ENCODE results near the gene GRIK3. TPM values are rescaled to one million over a fixed set of nuclear protein-coding genes. Genes with fewer than 3 reads are reported as not detected.

The GRIK3 gene
- polyA plus RNA-seq, 1 donor (not counting 4 experiments of a cell fraction or from before 2014, with no cell fraction given): not detected

- no peaks in the 10 kb centered on the region for H3K79me2 ChIP-seq (ENCODE audit: control insufficient read depth, insufficient read depth, low read length)
- H3K27me3 ChIP-seq (ENCODE audit: control insufficient read depth, extremely low read depth, insufficient read depth, low read length): no peaks in the 10 kb centered on the region
- DNase-seq (ENCODE audit: low read depth, low spot score): no peak
- H3K9me1 ChIP-seq (ENCODE audit: control insufficient read depth, extremely low read depth, insufficient read depth, low read length): no peaks in the 10 kb centered on the region
- H3K9me3 ChIP-seq (ENCODE audit: control insufficient read depth, low read depth, low read length): no peaks in the 10 kb centered on the region
- dilution Hi-C loops (cut with MboI; ENCODE audit: extremely low pct_ligation_motif_present, low sequenced_read_pairs): no loop called here
- H3K27ac ChIP-seq (ENCODE audit: control insufficient read depth, insufficient read depth, low read length): no peak overlapping the region
- TF ChIP-seq CTCF (optimal IDR thresholded peaks at IDR 0.05 in 1 of 3, IDR thresholded peaks at IDR 0.05 in 1 of 3, conservative IDR thresholded peaks at IDR 0.05 in 1 of 3; ENCODE audit: extremely low read depth in 1 of 3, insufficient read depth in 2 of 3, low read length in 3 of 3) (no peak), EZH2 (IDR thresholded peaks at IDR 0.05; ENCODE audit: low read length) (no peak)
- no peak overlapping the region for H3K4me3 ChIP-seq (ENCODE audit: control insufficient read depth in 2 of 3, extremely low read depth in 1 of 3, insufficient read depth in 2 of 3, low read depth in 1 of 3, low read length in 3 of 3)
- no peaks in the 10 kb centered on the region for H3K4me1 ChIP-seq (ENCODE audit: control insufficient read depth, extremely low read depth, insufficient read depth, low read length)
- no peak overlapping the region for H2AFZ ChIP-seq (ENCODE audit: control insufficient read depth, low read length)
- H4K20me1 ChIP-seq (ENCODE audit: control insufficient read depth, extremely low read depth, insufficient read depth, low read length): no peaks in the 10 kb centered on the region
- no peak for FAIRE-seq
- H3K4me2 ChIP-seq (ENCODE audit: control insufficient read depth, extremely low read depth, insufficient read depth, low read depth, low read length): no peak overlapping the region
- H3K9ac ChIP-seq (ENCODE audit: control insufficient read depth, extremely low read depth, insufficient read depth, low read length): no peak overlapping the region
- H3K36me3 ChIP-seq (ENCODE audit: control insufficient read depth in 2 of 2, extremely low read depth in 1 of 2, insufficient read depth in 2 of 2, low read length in 2 of 2): no peaks in the 10 kb centered on the region
Measured at GRCh38 chr1:36977731-36978406, 56.4 kb downstream of the GRIK3 start.

- Histone ChIP-seq H3K9ac (ENCODE audit: control insufficient read depth, extremely low read depth, insufficient read depth, low read length) (no peak overlapping the region), H3K9me1 (ENCODE audit: control insufficient read depth, extremely low read depth, insufficient read depth, low read length) (no peaks in the 10 kb centered on the region), H3K9me3 (ENCODE audit: control insufficient read depth, low read depth, low read length) (no peaks in the 10 kb centered on the region), H3K79me2 (ENCODE audit: control insufficient read depth, insufficient read depth, low read length) (no peaks in the 10 kb centered on the region), H3K4me1 (ENCODE audit: control insufficient read depth, extremely low read depth, insufficient read depth, low read length) (no peaks in the 10 kb centered on the region), H3K4me3 (ENCODE audit: control insufficient read depth in 2 of 3, extremely low read depth in 1 of 3, insufficient read depth in 2 of 3, low read depth in 1 of 3, low read length in 3 of 3) (no peak overlapping the region), H3K27me3 (ENCODE audit: control insufficient read depth, extremely low read depth, insufficient read depth, low read length) (no peaks in the 10 kb centered on the region), H4K20me1 (ENCODE audit: control insufficient read depth, extremely low read depth, insufficient read depth, low read length) (no peaks in the 10 kb centered on the region), H3K36me3 (ENCODE audit: control insufficient read depth in 2 of 2, extremely low read depth in 1 of 2, insufficient read depth in 2 of 2, low read length in 2 of 2) (no peaks in the 10 kb centered on the region), H3K4me2 (ENCODE audit: control insufficient read depth, extremely low read depth, insufficient read depth, low read depth, low read length) (no peak overlapping the region), H2AFZ (ENCODE audit: control insufficient read depth, low read length) (no peak overlapping the region), H3K27ac (ENCODE audit: control insufficient read depth, insufficient read depth, low read length) (no peak overlapping the region)
- FAIRE-seq: no peak
- dilution Hi-C loops (cut with MboI; ENCODE audit: extremely low pct_ligation_motif_present, low sequenced_read_pairs): no loop called here
- no peak for DNase-seq (ENCODE audit: low read depth, low spot score)
- TF ChIP-seq EZH2 (IDR thresholded peaks at IDR 0.05; ENCODE audit: low read length): no peak
- TF ChIP-seq CTCF (optimal IDR thresholded peaks at IDR 0.05 in 1 of 3, IDR thresholded peaks at IDR 0.05 in 1 of 3, conservative IDR thresholded peaks at IDR 0.05 in 1 of 3; ENCODE audit: extremely low read depth in 1 of 3, insufficient read depth in 2 of 3, low read length in 3 of 3): no peak
Measured at GRCh38 chr1:36975642-36976041, 58.7 kb downstream of the GRIK3 start.
